OCI-LY3 (cell line): ENCODE results near the gene FKBP9.

Experiments
- CTCF ChIP-seq: fragments of 200-600, 300-600 bp; sonication (generic); IDR thresholded peaks from 2 replicates; pipeline ENCODE4 v1.5.1; 2014; ENCODE audit warnings: antibody characterized with exemption, low read length, low read depth
- EZH2phosphoT487 ChIP-seq: fragments of 200-600 bp; shearing (Covaris generic); IDR thresholded peaks from 2 replicates; pipeline ENCODE4 v1.6.1; 2018; ENCODE audit warnings: antibody characterized with exemption, mixed run types, low read depth

DNA sequence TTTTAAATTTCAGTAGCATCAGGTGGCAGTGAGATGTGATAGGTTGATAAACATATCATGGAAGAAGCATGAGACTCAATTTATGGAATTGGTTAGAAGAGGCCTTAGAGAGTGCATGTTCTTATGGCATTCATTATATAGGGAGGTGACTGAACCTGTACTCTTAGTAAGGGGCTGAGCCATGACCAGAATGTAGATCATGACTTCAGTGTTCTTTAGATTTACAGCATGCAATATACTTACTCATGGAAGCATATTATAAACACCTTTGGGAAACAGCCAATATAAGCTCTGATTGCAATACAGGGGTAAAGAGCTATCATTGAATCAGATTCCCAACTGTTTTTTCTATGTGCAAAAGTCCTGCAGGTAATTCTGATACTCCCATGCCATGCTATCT lies 55.1 kb downstream of the FKBP9 start:
- TF ChIP-seq EZH2phosphoT487 (no peak), CTCF (no peak)
